ENCODE data around the gene DNAH17. TPM values are rescaled to one million over a fixed set of nuclear protein-coding genes. Genes with fewer than 3 reads are reported as not detected.

Gene DNAH17
- total RNA-seq, 1 experiment from 2014 or later = not detected

GRCh38 chr17:78526231-78527025 lies 50.8 kb downstream of the DNAH17 start:
- no peaks in the 10 kb centered on the region for H3K9me3 ChIP-seq (replicated peaks)
- H3K36me3 ChIP-seq = no peaks in the 10 kb centered on the region
- H3K4me1 ChIP-seq (replicated peaks) = no peaks in the 10 kb centered on the region
- H3K27ac ChIP-seq = no peak overlapping the region
- no peak for DNase-seq (ENCODE audit: low read depth in 1 of 2, low spot score in 2 of 2)
- H3K27me3 ChIP-seq (replicated peaks) = no peaks in the 10 kb centered on the region
- H3K4me3 ChIP-seq = no peak overlapping the region

- no peak for DNase-seq (ENCODE audit: low read depth in 1 of 2, low spot score in 2 of 2)
- Histone ChIP-seq H3K4me1 (replicated peaks) (no peaks in the 10 kb centered on the region), H3K27me3 (replicated peaks) (no peaks in the 10 kb centered on the region), H3K36me3 (no peaks in the 10 kb centered on the region), H3K4me3 (no peak overlapping the region), H3K9me3 (replicated peaks) (no peaks in the 10 kb centered on the region), H3K27ac (no peak overlapping the region)
These were observed 51.6 kb downstream of the DNAH17 start for GRCh38 chr17:78525511-78526160.

GRCh38 chr17:78524870-78525510 lies 52.2 kb downstream of the DNAH17 start:
- no peak overlapping the region for H3K27ac ChIP-seq
- no peaks in the 10 kb centered on the region for H3K36me3 ChIP-seq
- H3K27me3 ChIP-seq (replicated peaks) = no peaks in the 10 kb centered on the region
- no peak for DNase-seq (ENCODE audit: low read depth in 1 of 2, low spot score in 2 of 2)
- no peaks in the 10 kb centered on the region for H3K9me3 ChIP-seq (replicated peaks)
- no peak overlapping the region for H3K4me3 ChIP-seq
- H3K4me1 ChIP-seq (replicated peaks) = no peaks in the 10 kb centered on the region

- no peak overlapping the region for H3K27ac ChIP-seq
- H3K9me3 ChIP-seq (replicated peaks) = no peaks in the 10 kb centered on the region
- no peak overlapping the region for H3K4me3 ChIP-seq
These were observed 53.1 kb downstream of the DNAH17 start for GRCh38 chr17:78523934-78524655.

GRCh38 chr17:78522031-78522809 lies 55.0 kb downstream of the DNAH17 start:
- Histone ChIP-seq H3K36me3 (no peaks in the 10 kb centered on the region), H3K4me3 (no peak overlapping the region), H3K27ac (no peak overlapping the region), H3K9me3 (replicated peaks) (no peaks in the 10 kb centered on the region), H3K4me1 (replicated peaks) (no peaks in the 10 kb centered on the region), H3K27me3 (replicated peaks) (no peaks in the 10 kb centered on the region)
- DNase-seq (ENCODE audit: low read depth in 1 of 2, low spot score in 2 of 2) = no peak

More at GRCh38 chr17:78523934-78524655, 53.1 kb downstream of the DNAH17 start:
- no peaks in the 10 kb centered on the region for H3K4me1 ChIP-seq (replicated peaks)
- H3K36me3 ChIP-seq = no peaks in the 10 kb centered on the region
- H3K27me3 ChIP-seq (replicated peaks) = no peaks in the 10 kb centered on the region
- DNase-seq (ENCODE audit: low read depth in 1 of 2, low spot score in 2 of 2) = no peak

- no peak overlapping the region for H3K4me3 ChIP-seq
- no peaks in the 10 kb centered on the region for H3K9me3 ChIP-seq (replicated peaks)
- no peaks in the 10 kb centered on the region for H3K4me1 ChIP-seq (replicated peaks)
- no peaks in the 10 kb centered on the region for H3K27me3 ChIP-seq (replicated peaks)
- H3K27ac ChIP-seq = no peak overlapping the region
- no peaks in the 10 kb centered on the region for H3K36me3 ChIP-seq
- no peak for DNase-seq (ENCODE audit: low read depth in 1 of 2, low spot score in 2 of 2)
These were observed 59.8 kb downstream of the DNAH17 start for GRCh38 chr17:78517421-78517820.

GRCh38 chr17:78515480-78515879 lies 61.7 kb downstream of the DNAH17 start:
- no peaks in the 10 kb centered on the region for H3K27me3 ChIP-seq (replicated peaks)
- H3K27ac ChIP-seq = no peak overlapping the region
- no peaks in the 10 kb centered on the region for H3K36me3 ChIP-seq
- H3K4me3 ChIP-seq = no peak overlapping the region
- 0 out of 2 replicates have a peak, but pooled peaks cover 2% of the 10 kb centered on the region for H3K9me3 ChIP-seq (replicated peaks)
- H3K4me1 ChIP-seq (replicated peaks) = no peaks in the 10 kb centered on the region
- DNase-seq (ENCODE audit: low read depth in 1 of 2, low spot score in 2 of 2) = no peak

GRCh38 chr17:78514521-78514920 lies 62.7 kb downstream of the DNAH17 start:
- Histone ChIP-seq H3K4me3 (no peak overlapping the region), H3K27me3 (replicated peaks) (no peaks in the 10 kb centered on the region), H3K4me1 (replicated peaks) (no peaks in the 10 kb centered on the region), H3K36me3 (no peaks in the 10 kb centered on the region), H3K9me3 (replicated peaks) (0 out of 2 replicates have a peak, but pooled peaks cover 2% of the 10 kb centered on the region), H3K27ac (no peak overlapping the region)
- no peak for DNase-seq (ENCODE audit: low read depth in 1 of 2, low spot score in 2 of 2)

GRCh38 chr17:78512976-78513375 lies 64.2 kb downstream of the DNAH17 start:
- Histone ChIP-seq H3K4me1 (replicated peaks) (no peaks in the 10 kb centered on the region), H3K36me3 (no peaks in the 10 kb centered on the region), H3K9me3 (replicated peaks) (0 out of 2 replicates have a peak, but pooled peaks cover 2% of the 10 kb centered on the region), H3K4me3 (no peak overlapping the region), H3K27ac (no peak overlapping the region), H3K27me3 (replicated peaks) (no peaks in the 10 kb centered on the region)
- no peak for DNase-seq (ENCODE audit: low read depth in 1 of 2, low spot score in 2 of 2)

- Histone ChIP-seq H3K27ac (no peak overlapping the region), H3K4me1 (replicated peaks) (no peaks in the 10 kb centered on the region), H3K9me3 (replicated peaks) (0 out of 2 replicates have a peak, but pooled peaks cover 2% of the 10 kb centered on the region), H3K4me3 (no peak overlapping the region), H3K27me3 (replicated peaks) (0 out of 2 replicates have a peak, but pooled peaks cover 2% of the 10 kb centered on the region), H3K36me3 (no peaks in the 10 kb centered on the region)
- no peak for DNase-seq (ENCODE audit: low read depth in 1 of 2, low spot score in 2 of 2)
These were observed 66.8 kb downstream of the DNAH17 start for GRCh38 chr17:78510141-78511075.

- H3K27ac ChIP-seq = no peak overlapping the region
- no peak overlapping the region for H3K4me3 ChIP-seq
- no peaks in the 10 kb centered on the region for H3K36me3 ChIP-seq
- no peak for DNase-seq (ENCODE audit: low read depth in 1 of 2, low spot score in 2 of 2)
- 0 out of 2 replicates have a peak, but pooled peaks cover 2% of the 10 kb centered on the region for H3K9me3 ChIP-seq (replicated peaks)
- H3K27me3 ChIP-seq (replicated peaks) = peaks cover 5% of the 10 kb centered on the region; the same call in 1 of the 2 replicates
- no peaks in the 10 kb centered on the region for H3K4me1 ChIP-seq (replicated peaks)
These were observed 69.7 kb downstream of the DNAH17 start for GRCh38 chr17:78507526-78507925.
